Measurements from ENCODE around the gene STON1.

STON1 gene

DNA sequence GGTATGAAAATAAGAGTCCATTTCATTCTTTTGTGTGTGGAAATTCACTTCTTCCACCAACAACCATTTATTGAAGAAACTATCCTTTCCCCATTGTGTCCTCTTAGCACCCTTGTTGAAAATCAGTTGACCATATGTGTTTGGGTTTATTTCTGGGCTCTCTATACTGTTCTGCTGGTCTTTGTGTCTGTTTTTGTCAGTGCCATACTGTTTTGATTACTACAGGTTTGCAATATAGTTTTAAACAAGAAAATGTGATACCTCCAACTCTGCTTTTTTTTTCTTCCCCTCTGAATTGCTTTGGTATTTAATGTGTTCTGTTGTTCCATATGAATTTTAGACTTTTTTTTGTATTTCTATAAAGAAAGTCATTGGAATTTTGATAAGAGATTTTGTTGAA, 96.1 kb downstream of the STON1 start:
- DNase-seq: no peak

DNA sequence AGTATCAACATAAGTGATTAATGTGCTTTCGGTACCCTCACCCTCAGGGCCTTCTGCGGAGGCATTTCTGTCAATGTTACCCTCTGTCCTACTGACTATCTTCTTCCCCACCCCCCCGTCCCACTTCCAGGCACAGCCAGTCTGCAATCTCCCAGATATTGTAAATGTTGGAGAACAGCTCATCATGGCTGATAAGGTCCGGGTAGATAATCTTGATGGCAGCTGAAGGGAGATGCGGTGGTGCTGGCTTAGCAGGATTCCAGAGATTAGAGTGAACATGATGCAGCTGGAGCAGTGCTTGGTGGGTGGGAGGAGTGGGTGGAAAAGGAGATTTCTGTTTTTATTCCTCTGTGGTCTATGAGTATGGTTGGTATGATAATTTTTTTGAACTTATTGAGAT, 103.2 kb downstream of the STON1 start:
- DNase-seq: no peak

GRCh38 chr2:48635786-48636185, 105.8 kb downstream of the STON1 start:
- DNase-seq: no peak

GRCh38 chr2:48638261-48638660, 108.3 kb downstream of the STON1 start:
- no peak for DNase-seq

Data from CD4-positive, alpha-beta T cell treated with Interferon gamma for 1 hour (primary cell).